K562 (cell line): ENCODE measurements around the gene SEPTIN1. TPM values are rescaled to one million over a fixed set of nuclear protein-coding genes. Genes with fewer than 3 reads are reported as not detected.

Experiments
- ATAC-seq: fragments of 200-7000 bp; cut with Tn5 transposase; 3 replicates; pipeline ENCODE4 v1.9.1; 2020; ENCODE audit warnings: moderate library complexity
- BruUV-seq: library from RNA; stranded (reverse); fragments of 400-500 nt; replicated peaks from 2 replicates; lab custom pipeline; 2021; lab: Mats Ljungman, UMichigan
- CTCF ChIA-PET: fragments of 300-600 bp; formaldehyde crosslinking; extraction: SDS; loops from one replicate; lab custom pipeline; 2021; ENCODE audit warnings: low intra/inter-chr PET ratio; lab: Yijun Ruan, JAX
- POLR2A ChIA-PET: fragments of 300-600, 350-650 bp; sonication (Branson Sonifier 250); formaldehyde crosslinking; extraction: SDS; loops from one replicate; lab custom pipeline; 2021; ENCODE audit warnings: antibody characterized with exemption, inconsistent platforms; lab: Yijun Ruan, JAX
- DNase-seq, 4 experiments: peaks; one replicate each; pipeline versions ENCODE4 v3.0.0 to v3.0.0-alpha.2; 2011 to 2018; ENCODE audit warnings: low spot score in 3 of 4, mixed read lengths in 3 of 4; ENCODE audit errors: extremely low read depth in 1 of 4
- FAIRE-seq: peaks from 2 replicates; lab custom pipeline; 2011; peaks lifted over from hg19 to GRCh38; lab: Jason Lieb, UNC
- H2AFZ ChIP-seq: 2 replicates; pipeline ENCODE4 v1.6.0; 2011; ENCODE audit warnings: low read depth, low read length, control low read depth, inconsistent platforms
- H3K27ac ChIP-seq: fragments of 200-600 bp; 3 replicates; pipeline ENCODE4 v1.8.0; 2011; ENCODE audit warnings: low read depth, mild to moderate bottlenecking, control low read depth, inconsistent platforms, low read length, moderate library complexity, mixed read lengths; ENCODE audit errors: extremely low read depth
- H3K27me3 ChIP-seq, 2 experiments: fragments of 300-600 bp in 1 of 2; 2 replicates in 1 of 2; 3 replicates in 1 of 2; pipeline versions ENCODE4 v1.6.0 to v1.8.0; 2011; ENCODE audit warnings: inconsistent platforms in 2 of 2, low read length in 2 of 2, mild to moderate bottlenecking in 1 of 2, mixed read lengths in 1 of 2, moderate library complexity in 1 of 2; ENCODE audit not compliant: control insufficient read depth in 2 of 2, insufficient read depth in 2 of 2
- H3K36me3 ChIP-seq: fragments of 300-600 bp; 3 replicates; pipeline ENCODE4 v1.8.0; 2011; ENCODE audit warnings: mild to moderate bottlenecking, low read length, inconsistent platforms; ENCODE audit not compliant: control insufficient read depth, insufficient read depth
- H3K4me1 ChIP-seq, 2 experiments: fragments of 200-600 bp in 1 of 2; replicated peaks in 1 of 2; 2 replicates in 1 of 2; 3 replicates in 1 of 2; pipeline versions ENCODE4 v1.5.1 to v1.8.0; 2011; ENCODE audit warnings: inconsistent platforms in 2 of 2, low read length in 2 of 2, mild to moderate bottlenecking in 1 of 2, mixed read lengths in 1 of 2, moderate library complexity in 1 of 2; ENCODE audit not compliant: control insufficient read depth in 2 of 2, insufficient read depth in 2 of 2
- H3K4me2 ChIP-seq: 2 replicates; pipeline ENCODE4 v1.6.1; 2011; ENCODE audit warnings: low read length, control low read depth, inconsistent platforms, mixed read lengths; ENCODE audit not compliant: insufficient read depth
- H3K4me3 ChIP-seq: fragments of 200-600 bp; sonication (generic), shearing (Covaris generic); 2 replicates; pipeline ENCODE4 v1.5.1; 2016; ENCODE audit warnings: control low read depth, inconsistent platforms
- H3K79me2 ChIP-seq: fragments of 200-600 bp; 3 replicates; pipeline ENCODE4 v1.8.0; 2011; ENCODE audit warnings: low read length, inconsistent platforms; ENCODE audit not compliant: control insufficient read depth, insufficient read depth
- H3K9ac ChIP-seq, 2 experiments: 2 replicates each; pipeline versions ENCODE4 v1.6.0 to v1.6.1; 2011; ENCODE audit warnings: low read depth in 2 of 2, low read length in 2 of 2, control low read depth in 1 of 2, inconsistent platforms in 1 of 2, mild to moderate bottlenecking in 1 of 2, mixed read lengths in 1 of 2; ENCODE audit not compliant: insufficient read depth in 1 of 2
- H3K9me1 ChIP-seq: one replicate; pipeline ENCODE4 v1.6.0; 2011; ENCODE audit warnings: inconsistent platforms, mild to moderate bottlenecking, low read length, moderate library complexity; ENCODE audit not compliant: control insufficient read depth, insufficient read depth
- H3K9me3 ChIP-seq: replicated peaks from 2 replicates; pipeline ENCODE4 v1.5.1; 2011; ENCODE audit warnings: low read depth, low read length, inconsistent platforms; ENCODE audit not compliant: control insufficient read depth, insufficient read depth
- H4K20me1 ChIP-seq: replicated peaks from 2 replicates; pipeline ENCODE4 v1.6.1; 2011; ENCODE audit warnings: low read length, inconsistent platforms, mixed read lengths; ENCODE audit not compliant: control insufficient read depth, insufficient read depth
- ARNT ChIP-seq, 2 experiments: fragments of 450-650 bp; IDR thresholded peaks; 2 replicates each; pipeline ENCODE4 v1.6.1; 2016; ENCODE audit warnings: mild to moderate bottlenecking in 1 of 2
- BCOR ChIP-seq: fragments of 450-650 bp; IDR thresholded peaks from 2 replicates; pipeline ENCODE4 v1.6.1; 2016
- CBFA2T3 ChIP-seq: fragments of 450-650 bp; IDR thresholded peaks from 2 replicates; pipeline ENCODE4 v1.6.1; 2017
- CHD1 ChIP-seq: fragments of 200-600 bp; sonication (generic); IDR thresholded peaks from one replicate; pipeline ENCODE4 v1.6.1; 2012; ENCODE audit warnings: mild to moderate bottlenecking, moderate library complexity, low read length, inconsistent platforms
- CREM ChIP-seq: IDR thresholded peaks from 2 replicates; pipeline ENCODE4 v1.6.1; 2014; ENCODE audit warnings: antibody characterized with exemption, low read depth
- DEAF1 ChIP-seq: fragments of 450-650 bp; formaldehyde crosslinking; IDR thresholded peaks from 2 replicates; pipeline ENCODE4 v1.4.0; 2020; ENCODE audit warnings: mild to moderate bottlenecking, moderate library complexity
- ELF4 ChIP-seq: fragments of 450-650 bp; formaldehyde crosslinking; IDR thresholded peaks from 2 replicates; pipeline ENCODE4 v1.4.0; 2022; ENCODE audit warnings: missing genetic modification characterization
- ETV6 ChIP-seq, 3 experiments: fragments of 150-350 bp in 1 of 3; sonication (generic) in 1 of 3; formaldehyde crosslinking in 1 of 3; IDR thresholded peaks; 2 replicates each; pipeline versions ENCODE4 v1.6.1 to v1.8.0; 2014 to 2022; ENCODE audit warnings: borderline replicate concordance in 2 of 3, low read depth in 2 of 3, antibody characterized with exemption in 1 of 3, low read length in 1 of 3, mild to moderate bottlenecking in 1 of 3, missing genetic modification reagents in 1 of 3
- FOXK2 ChIP-seq, 2 experiments: fragments of 450-650 bp; IDR thresholded peaks in 1 of 2; conservative IDR thresholded peaks in 1 of 2; 2 replicates each; pipeline ENCODE4 v1.6.1; 2016; ENCODE audit warnings: low read depth in 2 of 2, mild to moderate bottlenecking in 1 of 2
- HNRNPLL ChIP-seq: fragments of 200-400 bp; formaldehyde crosslinking; IDR thresholded peaks from 2 replicates; pipeline ENCODE4 v1.6.1; 2017; ENCODE audit warnings: low read length, low read depth, mild to moderate bottlenecking; ENCODE audit not compliant: poor library complexity, severe bottlenecking
- LCOR ChIP-seq: sonication (generic); formaldehyde crosslinking; IDR thresholded peaks from 2 replicates; pipeline ENCODE4 v1.8.0; 2022; ENCODE audit warnings: mild to moderate bottlenecking, missing genetic modification reagents
- POLR2B ChIP-seq: fragments of 450-650 bp; IDR thresholded peaks from 2 replicates; pipeline ENCODE4 v1.6.1; 2018; ENCODE audit warnings: low read depth; ENCODE audit not compliant: partially characterized antibody
- SMARCA4 ChIP-seq: fragments of 450-650 bp; IDR thresholded peaks from 2 replicates; pipeline ENCODE4 v1.6.1; 2016
- SOX6 ChIP-seq: fragments of 450-650 bp; IDR thresholded peaks from 2 replicates; pipeline ENCODE4 v1.6.1; 2014; ENCODE audit warnings: mild to moderate bottlenecking
- TAF9B ChIP-seq: fragments of 450-650 bp; IDR thresholded peaks from 2 replicates; pipeline ENCODE4 v1.6.1; 2018; ENCODE audit warnings: mild to moderate bottlenecking; ENCODE audit not compliant: partially characterized antibody
- UBTF ChIP-seq, 2 experiments: IDR thresholded peaks; 2 replicates each; pipeline ENCODE4 v1.6.1; 2012; ENCODE audit warnings: improper control_type of control experiment in 2 of 2, low read depth in 2 of 2, low read length in 2 of 2, borderline replicate concordance in 1 of 2
- WGBS: fragments of 100-300 bp; shearing (Covaris generic); methylation state at CpG from one replicate; pipeline ENCODE4 v1.1.6; 2016; ENCODE audit warnings: low coverage, mixed read lengths; ENCODE audit not compliant: insufficient coverage; ENCODE audit errors: missing lambda C conversion rate; 5-methylcytosine and 5-hydroxymethylcytosine counted together
- in situ Hi-C: fragments of 300-500 bp; cut with MboI; formaldehyde crosslinking; loops from 4 replicates; pipeline ENCODE4 v1.15.0; 2018; ENCODE audit warnings: inconsistent platforms, mixed read lengths
- intact Hi-C: fragments of 100-400 bp; cut with micrococcal nuclease; formaldehyde crosslinking; loops from 2 replicates; pipeline ENCODE4 v1.14.2; 2022
- polyA plus RNA-seq, 8 experiments: library from polyadenylated mRNA; depleted of rRNA in 4 of 8; stranded (reverse) in 5 of 8; unstranded in 3 of 8; fragments of >200 nt; fragmentation: Nextera tagmentation in 2 of 8; fragmentation: Illumina TruSeq in 1 of 8; extraction: Ambion mirVana in 2 of 8; extraction: Trizol in 1 of 8; gene quantifications; 2 replicates each; pipeline versions ENCODE4 v1.2.1 to v1.2.3, GENCODE V29; 2011 to 2014; ENCODE audit warnings: inconsistent platforms in 1 of 8, missing spikeins in 1 of 8
- total RNA-seq, 7 experiments: library from RNA; depleted of rRNA in 6 of 7; stranded (reverse); fragments of >200 nt in 6 of 7; fragmentation: Illumina TruSeq in 2 of 7; extraction: Trizol in 2 of 7; gene quantifications; 2 replicates each; pipeline versions ENCODE4 v1.2.1 to v1.2.3, GENCODE V29; 2011 to 2021; ENCODE audit warnings: low replicate concordance in 1 of 7
- TF ChIP-seq, protein P1 (sequence below): sonication (generic); formaldehyde crosslinking; IDR thresholded peaks from 2 replicates; pipeline ENCODE4 v1.8.0; 2022; ENCODE audit warnings: mild to moderate bottlenecking, missing genetic modification reagents

The SEPTIN1 gene
- total and polyA plus RNA-seq, 9 of the 15 experiments (the other 6 are each of a cell fraction or from before 2014, with no cell fraction given): 0.23 to 5.6 (median 1.7) TPM; not detected in 1

- H3K9ac ChIP-seq: peak overlapping the region; percentile 79 to 95
- peak overlapping the region; percentile 76 for H3K4me2 ChIP-seq
- H3K9me1 ChIP-seq: no peaks in the 10 kb centered on the region
- in situ Hi-C loops: no loop called here
- intact Hi-C loops: loop anchor here (2.0 kb wide), 1 partner anchor 14 kb away; no protein-coding TSS in a partner anchor
- FAIRE-seq (peak; percentile 79), DNase-seq (peak in 3 of 4 experiments; percentile 27 to 76 (median 55)), ATAC-seq (peak; percentile 47)
- H3K27me3 ChIP-seq: no peaks in the 10 kb centered on the region
- BruUV-seq: no TSS peak
- peaks cover 23 to 46% of the 10 kb centered on the region in 2 experiments for H3K4me1 ChIP-seq
- peak overlapping the region; percentile 86 for H3K27ac ChIP-seq
- peaks cover 10% of the 10 kb centered on the region for H3K79me2 ChIP-seq
- WGBS: 3% methylated on average over 22 of the region's 31 CpGs
- POLR2A ChIA-PET: interaction anchor here (0.6 to 1.9 kb wide), 6 partner anchors 12 to 346 kb away, joined by 3 to 5 read pairs (median 3); partner anchors contain the start of genes SEPTIN1, TBC1D10B and ZNF689
- peak overlapping the region; percentile 93 for H2AFZ ChIP-seq
- CTCF ChIA-PET: interaction anchor here (0.5 to 0.6 kb wide), 2 partner anchors 313 to 466 kb away, joined by 4 read pairs; no protein-coding TSS in a partner anchor
- H3K4me3 ChIP-seq: peak overlapping the region; percentile 87
- H3K36me3 ChIP-seq: peaks cover 21% of the 10 kb centered on the region; the same call in 2 of the 3 replicates
- no peaks in the 10 kb centered on the region for H3K9me3 ChIP-seq
- no peaks in the 10 kb centered on the region for H4K20me1 ChIP-seq
- TF ChIP-seq TAF9B (peak; percentile 39), CHD1 (peak; percentile 14), SOX6 (0 out of 2 replicates have a peak, but pooled peaks have one; percentile 9), ETV6 (IDR thresholded peaks at IDR 0.05; ENCODE audit: borderline replicate concordance in 1 of 2, low read depth in 2 of 2, low read length in 1 of 2) (no peak), ETV6 (CRISPR knock-in tag; IDR thresholded peaks at IDR 0.05; ENCODE audit: borderline replicate concordance) (no peak), ELF4 (CRISPR knock-in tag) (peak; percentile 53; the same call in 1 of the 2 replicates), DEAF1 (no peak), HNRNPLL (peak; percentile 49), ARNT (IDR thresholded peaks at IDR 0.05) (peak in 1 of 2 experiments; percentile 46; a peak in 1 of 4 replicates), UBTF (IDR thresholded peaks at IDR 0.05; ENCODE audit: borderline replicate concordance in 1 of 2, low read depth in 2 of 2, low read length in 2 of 2) (peak in 1 of 2 experiments; percentile 73; a peak in 1 of 4 replicates), BCOR (peak; percentile 32; the same call in 1 of the 2 replicates), SMARCA4 (peak; percentile 60; the same call in 1 of the 2 replicates), POLR2B (peak; percentile 17), CREM (peak; percentile 66), FOXK2 (conservative IDR thresholded peaks at IDR 0.05 in 1 of 2, IDR thresholded peaks at IDR 0.05 in 1 of 2; ENCODE audit: low read depth in 2 of 2) (peak in 1 of 2 experiments; percentile 20; a peak in 1 of 4 replicates), LCOR (CRISPR knock-in tag) (0 out of 2 replicates have a peak, but pooled peaks have one; percentile 23), CBFA2T3 (peak; percentile 41)
- TF ChIP-seq, protein P1, sequence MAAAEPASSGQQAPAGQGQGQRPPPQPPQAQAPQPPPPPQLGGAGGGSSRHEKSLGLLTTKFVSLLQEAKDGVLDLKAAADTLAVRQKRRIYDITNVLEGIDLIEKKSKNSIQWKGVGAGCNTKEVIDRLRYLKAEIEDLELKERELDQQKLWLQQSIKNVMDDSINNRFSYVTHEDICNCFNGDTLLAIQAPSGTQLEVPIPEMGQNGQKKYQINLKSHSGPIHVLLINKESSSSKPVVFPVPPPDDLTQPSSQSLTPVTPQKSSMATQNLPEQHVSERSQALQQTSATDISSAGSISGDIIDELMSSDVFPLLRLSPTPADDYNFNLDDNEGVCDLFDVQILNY (CRISPR knock-in tag): no peak
These were observed 12.3 kb upstream of the SEPTIN1 start for GRCh38 chr16:30394592-30395154.
